SK-N-SH (cell line): ENCODE measurements around the gene CFAP58. TPM values are rescaled to one million over a fixed set of nuclear protein-coding genes. Genes with fewer than 3 reads are reported as not detected.

Source experiments
- CTCF ChIA-PET: fragments of 300-600, 350-600 bp; formaldehyde crosslinking; extraction: SDS; loops from one replicate; lab custom pipeline; 2021; lab: Yijun Ruan, JAX
- POLR2A ChIA-PET: fragments of 350-600 bp; sonication (Branson Sonifier 250); formaldehyde crosslinking; extraction: SDS; loops from one replicate; lab custom pipeline; 2020; ENCODE audit warnings: antibody characterized with exemption, inconsistent platforms; lab: Yijun Ruan, JAX
- DNase-seq: peaks from one replicate; pipeline ENCODE4 v3.0.0; 2012
- H2AFZ ChIP-seq: fragments of 200-600 bp; sonication (generic); 2 replicates; pipeline ENCODE4 v1.8.1; 2016; ENCODE audit warnings: antibody characterized with exemption, mild to moderate bottlenecking, low read depth
- H3F3A ChIP-seq: fragments of 200-600 bp; sonication (generic); replicated peaks from 2 replicates; pipeline ENCODE3; 2016; ENCODE audit warnings: antibody characterized with exemption, mild to moderate bottlenecking; ENCODE audit not compliant: insufficient read depth
- H3K27ac ChIP-seq, 2 experiments: fragments of 200-500 bp in 1 of 2; fragments of 200-600 bp in 1 of 2; sonication (Bioruptor generic) in 1 of 2; sonication (generic), shearing (Covaris generic) in 1 of 2; 2 replicates each; pipeline versions ENCODE4 v1.5.1 to v1.6.1; 2014 to 2016; ENCODE audit warnings: low read depth in 2 of 2, inconsistent platforms in 1 of 2, low read length in 1 of 2, mild to moderate bottlenecking in 1 of 2, mixed read lengths in 1 of 2
- H3K27me3 ChIP-seq: fragments of 200-600 bp; sonication (generic), shearing (Covaris generic); 2 replicates; pipeline ENCODE4 v1.6.1; 2016; ENCODE audit warnings: mixed run types; ENCODE audit not compliant: insufficient read depth
- H3K36me3 ChIP-seq, 2 experiments: fragments of 200-500 bp in 1 of 2; fragments of 200-600 bp in 1 of 2; sonication (Bioruptor generic) in 1 of 2; sonication (generic) in 1 of 2; replicated peaks in 1 of 2; 2 replicates each; pipeline versions ENCODE3 to v1.5.1; 2014 to 2016; ENCODE audit warnings: low read length in 1 of 2, mild to moderate bottlenecking in 1 of 2; ENCODE audit not compliant: insufficient read depth in 2 of 2, control insufficient read depth in 1 of 2
- H3K4me1 ChIP-seq, 2 experiments: fragments of 200-500 bp in 1 of 2; fragments of 200-600 bp in 1 of 2; sonication (Bioruptor generic) in 1 of 2; sonication (generic), shearing (Covaris generic) in 1 of 2; 2 replicates each; pipeline versions ENCODE4 v1.5.1 to v1.6.1; 2014 to 2016; ENCODE audit warnings: low read depth in 1 of 2, low read length in 1 of 2, mixed run types in 1 of 2; ENCODE audit not compliant: insufficient read depth in 2 of 2, control insufficient read depth in 1 of 2
- H3K4me2 ChIP-seq: fragments of 200-600 bp; sonication (generic), shearing (Covaris generic); 2 replicates; pipeline ENCODE4 v1.6.1; 2017; ENCODE audit warnings: mixed run types
- H3K4me3 ChIP-seq, 2 experiments: fragments of 200-500 bp in 1 of 2; fragments of 200-600 bp in 1 of 2; sonication (Bioruptor generic) in 1 of 2; sonication (generic), shearing (Covaris generic) in 1 of 2; 2 replicates each; pipeline versions ENCODE4 v1.5.1 to v1.8.1; 2014 to 2016; ENCODE audit warnings: low read depth in 2 of 2, inconsistent platforms in 1 of 2, low read length in 1 of 2, mild to moderate bottlenecking in 1 of 2, mixed read lengths in 1 of 2, moderate library complexity in 1 of 2
- H3K79me2 ChIP-seq: fragments of 200-600 bp; sonication (generic); 2 replicates; pipeline ENCODE4 v1.8.1; 2017; ENCODE audit warnings: mild to moderate bottlenecking; ENCODE audit not compliant: insufficient read depth
- H3K9ac ChIP-seq: fragments of 200-600 bp; sonication (generic); 2 replicates; pipeline ENCODE4 v1.6.1; 2017; ENCODE audit warnings: mixed run types
- H3K9me2 ChIP-seq: fragments of 200-600 bp; sonication (generic); 2 replicates; pipeline ENCODE4 v1.6.1; 2017; ENCODE audit warnings: mixed run types
- H3K9me3 ChIP-seq: fragments of 200-600 bp; sonication (generic); 2 replicates; pipeline ENCODE4 v1.6.1; 2017; ENCODE audit warnings: mixed run types, mild to moderate bottlenecking, moderate library complexity
- H4K20me1 ChIP-seq: fragments of 200-600 bp; sonication (generic); 2 replicates; pipeline ENCODE4 v1.6.1; 2017; ENCODE audit warnings: mild to moderate bottlenecking, mixed run types; ENCODE audit not compliant: insufficient read depth
- ELF1 ChIP-seq: IDR thresholded peaks from 2 replicates; pipeline ENCODE4 v1.4.0; 2012
- FOXM1 ChIP-seq: IDR thresholded peaks from 2 replicates; pipeline ENCODE4 v1.4.0; 2012; ENCODE audit warnings: low read depth, mild to moderate bottlenecking
- JUND ChIP-seq: IDR thresholded peaks from 2 replicates; pipeline ENCODE4 v1.4.0; 2012
- NRF1 ChIP-seq: IDR thresholded peaks from 2 replicates; pipeline ENCODE4 v1.6.1; 2012; ENCODE audit warnings: low read depth, mild to moderate bottlenecking, low read length
- RXRA ChIP-seq: IDR thresholded peaks from 2 replicates; pipeline ENCODE4 v1.4.0; 2012; ENCODE audit warnings: low read depth, mild to moderate bottlenecking, borderline replicate concordance
- SMC3 ChIP-seq: IDR thresholded peaks from 2 replicates; pipeline ENCODE4 v1.6.1; 2012; ENCODE audit warnings: low read depth, low read length, improper control_type of control experiment
- TAF1 ChIP-seq: IDR thresholded peaks from 2 replicates; pipeline ENCODE4 v1.6.1; 2012; ENCODE audit warnings: low read depth, mild to moderate bottlenecking, low read length, moderate library complexity, borderline replicate concordance
- USF1 ChIP-seq: IDR thresholded peaks from 2 replicates; pipeline ENCODE4 v1.4.0; 2012; ENCODE audit warnings: low read depth, borderline replicate concordance
- WGBS: methylation state at CpG from one replicate; pipeline ENCODE4 v1.1.6; 2017; ENCODE audit warnings: low lambda C conversion rate; 5-methylcytosine and 5-hydroxymethylcytosine counted together
- polyA plus RNA-seq, 3 experiments: library from polyadenylated mRNA; depleted of rRNA; stranded (reverse); fragments of >200 nt; gene quantifications; 2 replicates each; pipeline ENCODE4 v1.2.3, GENCODE V29; 2012
- TF ChIP-seq, protein P1 (sequence below): IDR thresholded peaks from 2 replicates; pipeline ENCODE4 v1.6.1; 2012; ENCODE audit warnings: mild to moderate bottlenecking, low read depth, low read length, moderate library complexity
- TF ChIP-seq, protein P2 (sequence below): fragments of 150-350 bp; IDR thresholded peaks from 2 replicates; pipeline ENCODE4 v1.6.1; 2016; ENCODE audit warnings: mild to moderate bottlenecking, low read depth, low read length
- TF ChIP-seq, protein P3 (sequence below): fragments of 150-350 bp; IDR thresholded peaks from 2 replicates; pipeline ENCODE4 v1.6.1; 2017; ENCODE audit warnings: antibody characterized with exemption, low read length, low read depth, borderline replicate concordance

The CFAP58 gene
- polyA plus RNA-seq, 1 of the 3 experiments (the other 2 are of a cell fraction), result 0.38 TPM

DNA sequence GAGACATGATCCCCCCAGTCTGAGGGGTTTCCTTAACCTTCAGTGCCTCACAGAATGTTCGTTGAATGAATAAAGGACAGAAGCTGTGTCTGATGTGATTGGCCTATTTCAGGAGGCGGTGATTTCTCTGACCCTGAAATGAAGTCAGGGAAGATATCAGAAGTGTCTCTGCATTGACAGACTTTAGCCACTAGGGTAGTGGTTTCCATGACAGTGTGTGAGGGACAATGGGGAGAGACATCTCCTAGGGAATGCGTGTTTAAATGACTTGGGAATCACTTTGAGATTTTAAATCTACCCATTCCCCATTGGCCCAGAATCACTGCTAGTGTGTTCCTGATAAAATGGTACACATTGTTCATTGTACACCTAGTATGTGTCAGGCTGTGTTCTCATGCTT lies 132.0 kb downstream of the CFAP58 start:
- H3K79me2 ChIP-seq, result no peaks in the 10 kb centered on the region
- H3F3A ChIP-seq, result no peaks in the 10 kb centered on the region
- H3K4me2 ChIP-seq, result no peak overlapping the region
- no peaks in the 10 kb centered on the region for H3K9me3 ChIP-seq
- H2AFZ ChIP-seq, result no peak overlapping the region
- H3K4me1 ChIP-seq, result peaks cover 0 to 6% of the 10 kb centered on the region in 2 experiments; a peak in 1 of 4 replicates
- H3K36me3 ChIP-seq, result no peaks in the 10 kb centered on the region
- H3K27ac ChIP-seq, result no peak overlapping the region
- 48% methylated on average over 3 of the region's 3 CpGs for WGBS
- no peak overlapping the region for H3K4me3 ChIP-seq
- no peak overlapping the region for H3K9ac ChIP-seq
- DNase-seq, result no peak
- H4K20me1 ChIP-seq, result no peaks in the 10 kb centered on the region
- TF ChIP-seq FOXM1, result no peak
- TF ChIP-seq SMC3, result no peak
- TF ChIP-seq, protein P1, sequence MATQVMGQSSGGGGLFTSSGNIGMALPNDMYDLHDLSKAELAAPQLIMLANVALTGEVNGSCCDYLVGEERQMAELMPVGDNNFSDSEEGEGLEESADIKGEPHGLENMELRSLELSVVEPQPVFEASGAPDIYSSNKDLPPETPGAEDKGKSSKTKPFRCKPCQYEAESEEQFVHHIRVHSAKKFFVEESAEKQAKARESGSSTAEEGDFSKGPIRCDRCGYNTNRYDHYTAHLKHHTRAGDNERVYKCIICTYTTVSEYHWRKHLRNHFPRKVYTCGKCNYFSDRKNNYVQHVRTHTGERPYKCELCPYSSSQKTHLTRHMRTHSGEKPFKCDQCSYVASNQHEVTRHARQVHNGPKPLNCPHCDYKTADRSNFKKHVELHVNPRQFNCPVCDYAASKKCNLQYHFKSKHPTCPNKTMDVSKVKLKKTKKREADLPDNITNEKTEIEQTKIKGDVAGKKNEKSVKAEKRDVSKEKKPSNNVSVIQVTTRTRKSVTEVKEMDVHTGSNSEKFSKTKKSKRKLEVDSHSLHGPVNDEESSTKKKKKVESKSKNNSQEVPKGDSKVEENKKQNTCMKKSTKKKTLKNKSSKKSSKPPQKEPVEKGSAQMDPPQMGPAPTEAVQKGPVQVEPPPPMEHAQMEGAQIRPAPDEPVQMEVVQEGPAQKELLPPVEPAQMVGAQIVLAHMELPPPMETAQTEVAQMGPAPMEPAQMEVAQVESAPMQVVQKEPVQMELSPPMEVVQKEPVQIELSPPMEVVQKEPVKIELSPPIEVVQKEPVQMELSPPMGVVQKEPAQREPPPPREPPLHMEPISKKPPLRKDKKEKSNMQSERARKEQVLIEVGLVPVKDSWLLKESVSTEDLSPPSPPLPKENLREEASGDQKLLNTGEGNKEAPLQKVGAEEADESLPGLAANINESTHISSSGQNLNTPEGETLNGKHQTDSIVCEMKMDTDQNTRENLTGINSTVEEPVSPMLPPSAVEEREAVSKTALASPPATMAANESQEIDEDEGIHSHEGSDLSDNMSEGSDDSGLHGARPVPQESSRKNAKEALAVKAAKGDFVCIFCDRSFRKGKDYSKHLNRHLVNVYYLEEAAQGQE, result no peak
- TF ChIP-seq, protein P2, sequence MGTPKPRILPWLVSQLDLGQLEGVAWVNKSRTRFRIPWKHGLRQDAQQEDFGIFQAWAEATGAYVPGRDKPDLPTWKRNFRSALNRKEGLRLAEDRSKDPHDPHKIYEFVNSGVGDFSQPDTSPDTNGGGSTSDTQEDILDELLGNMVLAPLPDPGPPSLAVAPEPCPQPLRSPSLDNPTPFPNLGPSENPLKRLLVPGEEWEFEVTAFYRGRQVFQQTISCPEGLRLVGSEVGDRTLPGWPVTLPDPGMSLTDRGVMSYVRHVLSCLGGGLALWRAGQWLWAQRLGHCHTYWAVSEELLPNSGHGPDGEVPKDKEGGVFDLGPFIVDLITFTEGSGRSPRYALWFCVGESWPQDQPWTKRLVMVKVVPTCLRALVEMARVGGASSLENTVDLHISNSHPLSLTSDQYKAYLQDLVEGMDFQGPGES, result no peak
- TF ChIP-seq JUND, result no peak
- CTCF ChIA-PET, result interaction anchor here (1.1 kb wide), 1 partner anchor 129 kb away, joined by 3 read pairs; no protein-coding TSS in a partner anchor
- H3K27me3 ChIP-seq, result no peaks in the 10 kb centered on the region; the same call in 1 of the 2 replicates
- no peaks in the 10 kb centered on the region for H3K9me2 ChIP-seq
- POLR2A ChIA-PET, result no interaction called here

DNA sequence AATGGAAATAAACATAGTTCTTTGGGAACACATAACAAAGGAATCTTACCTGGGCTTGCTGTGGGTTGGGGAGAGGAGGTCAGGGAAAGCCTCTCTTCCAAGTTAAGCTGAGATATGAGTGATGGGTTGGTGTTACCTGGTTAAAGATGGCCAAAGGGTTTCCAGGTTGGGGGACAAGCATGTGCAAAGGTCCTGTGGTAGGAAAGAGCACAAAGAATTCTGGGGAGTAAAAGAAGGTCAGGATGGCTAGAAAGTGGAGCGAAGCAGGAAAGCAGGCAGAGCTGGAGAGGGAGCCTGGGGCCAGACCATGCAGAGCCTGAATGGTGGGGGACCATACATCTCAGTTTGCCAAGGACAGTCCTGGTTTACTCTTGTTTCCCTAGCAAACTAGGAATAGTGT lies 133.2 kb downstream of the CFAP58 start:
- H3F3A ChIP-seq, result no peaks in the 10 kb centered on the region

More for the DNA sequence above, 133.2 kb downstream of the CFAP58 start:
- Histone ChIP-seq H4K20me1 (no peaks in the 10 kb centered on the region), H3K4me3 (no peak overlapping the region), H3K9me2 (no peaks in the 10 kb centered on the region), H3K27ac (no peak overlapping the region), H3K9ac (no peak overlapping the region), H3K4me2 (no peak overlapping the region), H2AFZ (no peak overlapping the region), H3K79me2 (no peaks in the 10 kb centered on the region), H3K9me3 (no peaks in the 10 kb centered on the region), H3K36me3 (no peaks in the 10 kb centered on the region), H3K4me1 (peaks cover 0 to 6% of the 10 kb centered on the region in 2 experiments; a peak in 1 of 4 replicates)
- 40% methylated on average over 1 of the region's 1 CpG for WGBS
- POLR2A ChIA-PET, result no interaction called here
- CTCF ChIA-PET, result interaction anchor here (1.0 to 1.1 kb wide), 2 partner anchors 94 to 128 kb away, joined by 3 read pairs; no protein-coding TSS in a partner anchor
- DNase-seq, result no peak
- TF ChIP-seq USF1 (no peak), SMC3 (no peak), RXRA (no peak), NRF1 (no peak), ELF1 (no peak), TAF1 (no peak)
- TF ChIP-seq, protein P1, result no peak
- TF ChIP-seq, protein P3, sequence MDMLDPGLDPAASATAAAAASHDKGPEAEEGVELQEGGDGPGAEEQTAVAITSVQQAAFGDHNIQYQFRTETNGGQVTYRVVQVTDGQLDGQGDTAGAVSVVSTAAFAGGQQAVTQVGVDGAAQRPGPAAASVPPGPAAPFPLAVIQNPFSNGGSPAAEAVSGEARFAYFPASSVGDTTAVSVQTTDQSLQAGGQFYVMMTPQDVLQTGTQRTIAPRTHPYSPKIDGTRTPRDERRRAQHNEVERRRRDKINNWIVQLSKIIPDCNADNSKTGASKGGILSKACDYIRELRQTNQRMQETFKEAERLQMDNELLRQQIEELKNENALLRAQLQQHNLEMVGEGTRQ, result no peak
- TF ChIP-seq, all 33 proteins: peak for 0
- no peaks in the 10 kb centered on the region; the same call in 1 of the 2 replicates for H3K27me3 ChIP-seq
